Measurements from ENCODE around the gene SLC22A23. TPM values are rescaled to one million over a fixed set of nuclear protein-coding genes. Genes with fewer than 3 reads are reported as not detected.
A peak's percentile ranks its signal among the peaks of the same experiment; 100 is the strongest.
"Not testable (repeated sequence)": the region's sequence is repeated elsewhere in the genome, so short reads cannot be mapped to it uniquely, and the experiment has no call there.

Gene SLC22A23
- total and polyA plus RNA-seq, 2 experiments from 2014 or later: 15.7 to 24.9 TPM

DNA sequence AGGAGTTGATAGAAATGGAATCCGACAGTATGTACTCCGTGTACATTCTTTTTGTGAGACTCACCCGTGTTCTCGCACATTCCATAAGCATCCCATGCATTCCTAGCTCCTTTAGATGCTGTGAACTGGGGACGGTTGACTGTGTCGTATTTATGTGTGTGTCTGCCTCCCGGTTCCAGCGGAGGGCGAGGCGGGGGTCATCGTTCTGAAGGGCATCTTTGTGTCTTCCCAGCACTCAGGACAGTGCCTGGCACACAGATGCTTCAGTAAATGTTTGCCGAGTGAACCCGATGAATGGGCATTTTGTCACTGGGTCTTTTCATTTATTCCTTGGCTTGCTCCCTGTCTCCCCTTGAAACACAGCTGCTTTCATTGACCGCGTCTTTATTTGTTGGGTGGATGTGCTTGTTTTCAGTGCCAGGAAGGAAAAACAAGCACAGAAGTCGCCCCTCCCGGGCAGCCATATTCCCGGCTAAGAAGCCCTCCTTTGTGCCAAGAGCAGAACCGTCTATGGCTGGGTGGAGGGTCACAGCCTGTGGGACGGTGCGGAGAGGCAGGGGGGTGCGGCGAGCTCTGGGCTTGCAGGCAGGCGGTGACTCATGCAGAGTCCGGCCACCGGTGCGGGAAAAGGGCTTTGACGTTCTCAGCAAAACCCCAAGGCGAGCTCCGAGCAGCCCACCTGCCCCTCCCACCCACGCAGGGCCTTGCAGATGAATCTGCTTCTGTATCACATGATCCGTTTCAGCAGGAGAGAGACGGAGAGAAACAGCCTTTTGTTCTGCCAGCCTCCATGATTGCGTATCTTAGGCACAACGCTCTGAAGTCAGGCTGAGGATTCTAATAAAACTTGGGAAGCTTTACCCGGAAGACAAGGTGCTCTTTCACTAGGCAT, 209.3 kb downstream of the SLC22A23 start:
- Histone ChIP-seq H3K36me3 (no peaks in the 10 kb centered on the region), H3K27ac (no peak overlapping the region), H3K4me1 (ENCODE audit: low read depth) (no peaks in the 10 kb centered on the region), H3K4me3 (no peak overlapping the region), H3K27me3 (peaks cover 5% of the 10 kb centered on the region), H3K9me3 (ENCODE audit: low read depth) (no peaks in the 10 kb centered on the region)
- TF ChIP-seq, protein P1, sequence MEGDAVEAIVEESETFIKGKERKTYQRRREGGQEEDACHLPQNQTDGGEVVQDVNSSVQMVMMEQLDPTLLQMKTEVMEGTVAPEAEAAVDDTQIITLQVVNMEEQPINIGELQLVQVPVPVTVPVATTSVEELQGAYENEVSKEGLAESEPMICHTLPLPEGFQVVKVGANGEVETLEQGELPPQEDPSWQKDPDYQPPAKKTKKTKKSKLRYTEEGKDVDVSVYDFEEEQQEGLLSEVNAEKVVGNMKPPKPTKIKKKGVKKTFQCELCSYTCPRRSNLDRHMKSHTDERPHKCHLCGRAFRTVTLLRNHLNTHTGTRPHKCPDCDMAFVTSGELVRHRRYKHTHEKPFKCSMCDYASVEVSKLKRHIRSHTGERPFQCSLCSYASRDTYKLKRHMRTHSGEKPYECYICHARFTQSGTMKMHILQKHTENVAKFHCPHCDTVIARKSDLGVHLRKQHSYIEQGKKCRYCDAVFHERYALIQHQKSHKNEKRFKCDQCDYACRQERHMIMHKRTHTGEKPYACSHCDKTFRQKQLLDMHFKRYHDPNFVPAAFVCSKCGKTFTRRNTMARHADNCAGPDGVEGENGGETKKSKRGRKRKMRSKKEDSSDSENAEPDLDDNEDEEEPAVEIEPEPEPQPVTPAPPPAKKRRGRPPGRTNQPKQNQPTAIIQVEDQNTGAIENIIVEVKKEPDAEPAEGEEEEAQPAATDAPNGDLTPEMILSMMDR (IDR thresholded peaks at IDR 0.05; ENCODE audit: low read depth, low read length): no peak
- peak in 1 of 2 donors; percentile 83 for DNase-seq (ENCODE audit: low read depth in 1 of 2, low spot score in 1 of 2)

DNA sequence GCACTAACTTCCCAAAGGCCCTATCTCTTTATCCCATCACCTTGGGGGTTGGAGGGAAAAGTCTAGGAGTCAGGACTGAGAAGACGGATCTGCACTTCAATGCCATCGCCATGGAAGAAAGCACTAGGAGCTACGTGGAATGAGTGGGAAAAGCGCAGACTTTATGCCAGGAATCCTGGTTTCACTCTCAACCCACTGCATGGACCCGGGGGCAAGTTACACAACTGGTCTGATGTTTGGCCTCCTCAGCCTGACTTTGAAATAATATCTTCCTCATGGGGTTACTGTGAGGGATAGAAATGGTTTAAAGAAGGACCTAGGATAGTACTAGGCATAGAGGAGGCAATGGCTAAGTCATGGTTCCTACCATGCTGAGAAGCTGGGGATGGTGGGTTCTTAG, 211.6 kb downstream of the SLC22A23 start:
- Histone ChIP-seq H3K9me3 (ENCODE audit: low read depth) (no peaks in the 10 kb centered on the region), H3K27ac (no peak overlapping the region), H3K36me3 (no peaks in the 10 kb centered on the region), H3K27me3 (peaks cover 5% of the 10 kb centered on the region), H3K4me3 (no peak overlapping the region), H3K4me1 (ENCODE audit: low read depth) (no peaks in the 10 kb centered on the region)
- TF ChIP-seq, protein P1 (IDR thresholded peaks at IDR 0.05; ENCODE audit: low read depth, low read length): no peak
- DNase-seq (ENCODE audit: low read depth in 1 of 2, low spot score in 1 of 2): no peak

DNA sequence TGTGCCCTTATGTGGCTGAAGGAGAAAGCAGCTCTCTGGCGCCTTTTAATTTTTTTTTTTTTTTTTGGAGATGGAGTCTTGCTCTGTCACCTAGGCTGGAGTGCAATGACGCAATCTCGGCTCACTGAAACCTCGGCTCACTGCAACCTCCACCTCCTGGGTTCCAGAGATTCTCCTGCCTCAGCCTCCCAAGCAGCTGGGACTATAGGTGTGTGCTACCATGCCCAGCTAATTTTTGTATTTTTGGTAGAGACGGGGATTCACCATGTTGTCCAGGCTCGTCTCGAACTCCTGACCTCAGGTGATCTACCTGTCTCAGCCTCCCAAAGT, 212.1 kb downstream of the SLC22A23 start:
- H3K36me3 ChIP-seq; H3K27ac ChIP-seq; H3K4me3 ChIP-seq; H3K9me3 ChIP-seq (ENCODE audit: low read depth); DNase-seq (ENCODE audit: low read depth in 1 of 2, low spot score in 1 of 2); H3K4me1 ChIP-seq (ENCODE audit: low read depth); H3K27me3 ChIP-seq: not testable (repeated sequence)

DNA sequence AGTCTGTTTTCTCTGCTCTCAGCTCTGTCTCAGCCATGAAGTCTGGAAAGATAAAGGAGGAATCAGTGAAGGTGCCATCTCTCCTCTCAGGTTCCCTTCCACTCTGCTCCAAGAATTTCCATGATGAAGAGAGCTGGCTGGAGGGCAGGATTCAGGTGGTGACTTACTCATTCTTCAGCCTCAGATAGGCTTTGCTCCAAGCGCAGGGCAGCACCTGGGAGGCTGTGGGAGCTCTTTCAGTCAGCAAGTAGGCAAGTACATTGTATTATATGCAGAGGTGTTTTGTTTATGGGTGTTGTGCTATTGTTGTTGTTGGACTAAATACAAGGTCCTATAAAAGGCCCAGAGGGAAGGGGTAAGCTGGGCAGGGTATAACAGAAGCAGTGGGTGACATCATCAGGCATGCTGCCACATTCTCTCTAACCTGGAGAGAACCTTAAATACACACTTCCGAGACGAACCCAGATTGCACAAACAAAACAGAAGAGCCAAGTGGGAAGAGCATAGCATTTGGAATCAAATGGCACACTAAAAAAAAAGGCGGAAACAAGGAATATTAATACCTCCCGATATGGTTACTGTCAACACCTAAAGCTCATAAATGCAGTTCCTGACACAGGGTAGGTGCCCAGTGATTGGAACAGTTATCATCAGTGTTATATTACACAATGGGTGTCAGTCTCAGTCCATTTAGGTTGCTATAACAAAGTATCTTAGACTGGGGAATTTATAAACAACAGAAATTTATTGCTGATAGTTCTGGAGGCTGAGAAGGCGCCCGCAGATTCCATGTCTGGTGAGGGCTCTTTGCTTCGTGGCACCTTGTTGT, 212.6 kb downstream of the SLC22A23 start:
- Histone ChIP-seq H3K4me3 (no peak overlapping the region), H3K4me1 (ENCODE audit: low read depth) (no peaks in the 10 kb centered on the region), H3K36me3 (no peaks in the 10 kb centered on the region), H3K9me3 (ENCODE audit: low read depth) (no peaks in the 10 kb centered on the region), H3K27me3 (no peaks in the 10 kb centered on the region), H3K27ac (no peak overlapping the region)
- no peak for DNase-seq (ENCODE audit: low read depth in 1 of 2, low spot score in 1 of 2)
- TF ChIP-seq, protein P1 (IDR thresholded peaks at IDR 0.05; ENCODE audit: low read depth, low read length): no peak

DNA sequence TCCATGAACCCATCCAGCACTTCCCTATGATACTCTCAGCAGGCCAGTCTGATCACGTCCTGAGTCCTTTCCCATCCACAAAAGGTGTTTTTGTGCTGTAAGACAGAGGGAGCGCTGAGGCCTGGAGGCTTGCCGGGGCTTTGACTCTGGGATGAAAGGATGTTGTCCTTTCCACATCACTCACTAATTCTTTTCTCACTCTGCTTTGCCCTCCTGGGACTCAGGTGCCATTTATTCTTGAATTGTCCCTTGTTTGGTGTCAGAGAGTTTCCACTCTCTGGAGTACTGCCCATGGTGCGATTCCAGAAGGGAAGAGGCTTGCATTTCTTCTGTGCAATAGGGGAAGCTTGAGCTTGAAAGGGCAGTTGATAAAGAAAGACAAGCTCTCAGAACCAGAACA, 214.1 kb downstream of the SLC22A23 start:
- H3K4me3 ChIP-seq: no peak overlapping the region
- no peaks in the 10 kb centered on the region for H3K36me3 ChIP-seq
- DNase-seq (ENCODE audit: low read depth in 1 of 2, low spot score in 1 of 2): no peak
- no peaks in the 10 kb centered on the region for H3K4me1 ChIP-seq (ENCODE audit: low read depth)
- no peaks in the 10 kb centered on the region for H3K27me3 ChIP-seq
- H3K9me3 ChIP-seq (ENCODE audit: low read depth): no peaks in the 10 kb centered on the region
- no peak overlapping the region for H3K27ac ChIP-seq
- TF ChIP-seq, protein P1 (IDR thresholded peaks at IDR 0.05; ENCODE audit: low read depth, low read length): no peak

DNA sequence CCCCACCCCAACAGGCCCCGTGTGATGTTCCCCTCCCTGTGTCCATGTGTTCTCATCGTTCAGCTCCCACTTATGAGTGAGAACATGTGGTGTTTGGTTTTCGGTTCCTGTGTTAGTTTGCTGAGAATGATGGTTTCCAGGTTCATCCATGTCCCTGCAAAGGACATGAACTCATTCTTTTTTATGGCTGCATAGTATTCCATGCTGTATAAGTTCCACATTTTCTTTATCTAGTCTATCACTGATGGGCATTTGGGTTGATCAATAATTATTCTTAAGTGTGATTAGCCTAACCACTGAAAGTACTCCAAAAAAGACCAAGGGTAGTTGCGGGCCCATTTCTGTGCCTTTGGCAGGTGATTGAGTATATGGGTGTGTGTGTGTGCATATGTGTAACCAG, 215.1 kb downstream of the SLC22A23 start:
- DNase-seq (ENCODE audit: low read depth in 1 of 2, low spot score in 1 of 2); H3K27ac ChIP-seq: not testable (repeated sequence)

More for the DNA sequence above, 215.1 kb downstream of the SLC22A23 start:
- H3K4me3 ChIP-seq; H3K27me3 ChIP-seq; H3K36me3 ChIP-seq; H3K9me3 ChIP-seq (ENCODE audit: low read depth); H3K4me1 ChIP-seq (ENCODE audit: low read depth): not testable (repeated sequence)

All from cardiac muscle cell (in vitro differentiated cells and primary cell).